Thoracic aorta (tissue), 2 donors: ENCODE measurements around the gene HES7. TPM values are rescaled to one million over a fixed set of nuclear protein-coding genes. Genes with fewer than 3 reads are reported as not detected.

Experiments
- ATAC-seq: fragments of 150-250 bp; one replicate; pipeline ENCODE4 v1.8.0; 2017; ENCODE audit warnings: low read depth; ENCODE audit not compliant: insufficient number of reproducible peaks, low FRiP score
- DNase-seq: peaks from one replicate; pipeline ENCODE4 v3.0.0-alpha.2; 2020; ENCODE audit warnings: low spot score
- H3K27ac ChIP-seq, 2 donors: fragments of 200-600 bp; sonication (generic); 1 replicate in 1 of 2; 2 replicates in 1 of 2; pipeline ENCODE4 v1.5.1; 2016; ENCODE audit warnings: mild to moderate bottlenecking in 2 of 2, moderate library complexity in 2 of 2
- H3K27me3 ChIP-seq: fragments of 200-600 bp; sonication (generic); replicated peaks from 2 replicates; pipeline ENCODE4 v1.6.0; 2016; ENCODE audit warnings: mild to moderate bottlenecking; ENCODE audit not compliant: insufficient read depth
- H3K36me3 ChIP-seq: fragments of 200-600 bp; sonication (generic); one replicate; pipeline ENCODE4 v1.5.1; 2016
- H3K4me1 ChIP-seq, 2 donors: fragments of 200-600 bp; sonication (generic); 1 replicate in 1 of 2; 2 replicates in 1 of 2; pipeline versions ENCODE4 v1.5.1 to v1.6.0; 2016; ENCODE audit warnings: low read depth in 2 of 2, mild to moderate bottlenecking in 1 of 2; ENCODE audit not compliant: control insufficient read depth in 1 of 2
- H3K4me3 ChIP-seq: fragments of 200-600 bp; sonication (generic); 2 replicates; pipeline ENCODE4 v1.5.1; 2016; ENCODE audit warnings: mild to moderate bottlenecking
- H3K9me3 ChIP-seq: fragments of 200-600 bp; sonication (generic); 2 replicates; pipeline ENCODE4 v1.5.1; 2016
- total RNA-seq, 2 donors: library from RNA; depleted of rRNA; stranded (reverse); fragments of >200 nt; gene quantifications; one replicate each; pipeline versions ENCODE4 v1.1.0 to v1.2.3, GENCODE V29; 2016
- TF ChIP-seq, protein P1 (sequence below): fragments of 200-600 bp; sonication (generic); IDR thresholded peaks from one replicate; pipeline ENCODE4 v1.5.1; 2019; ENCODE audit warnings: antibody characterized with exemption

Gene HES7
- total RNA-seq, 2 donors from 2014 or later = not detected

DNA sequence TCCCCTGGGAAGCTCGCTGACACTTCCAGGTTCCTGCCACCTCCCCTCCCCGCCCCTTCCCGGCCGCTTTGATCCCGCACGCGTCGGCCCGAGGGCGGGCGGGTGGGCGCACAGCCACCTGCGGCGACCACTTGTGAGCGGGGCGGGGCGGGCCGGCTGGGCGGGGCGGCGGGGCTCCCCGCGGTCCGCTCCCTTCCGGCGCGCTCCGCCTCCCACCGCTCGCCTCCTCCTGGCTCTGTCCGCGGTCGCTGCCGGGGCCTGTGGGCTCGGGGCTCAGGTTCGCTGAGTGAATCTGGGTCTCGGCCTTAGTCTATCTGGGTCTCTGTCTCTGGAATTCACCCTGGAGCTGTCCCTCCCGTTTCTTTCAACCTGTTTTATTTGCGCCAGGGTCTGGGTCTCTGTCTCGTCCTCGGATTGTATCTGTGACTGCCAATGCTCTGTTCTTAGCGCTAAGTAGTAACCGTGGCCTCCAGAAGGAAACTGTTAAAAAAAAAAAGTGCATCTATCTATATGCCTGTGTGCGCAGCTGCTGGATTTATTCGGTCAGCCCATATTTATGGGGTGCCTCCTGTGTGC, 2.7 kb upstream of the HES7 start:
- no peaks in the 10 kb centered on the region for H3K9me3 ChIP-seq
- no peaks in the 10 kb centered on the region for H3K27me3 ChIP-seq
- H3K4me1 ChIP-seq = peaks cover 34 to 44% of the 10 kb centered on the region in 2 donors
- no peak for ATAC-seq
- H3K4me3 ChIP-seq = peak overlapping the region; percentile 80
- no peak for DNase-seq
- H3K27ac ChIP-seq = peak overlapping the region in 1 of 2 donors; percentile 37
- TF ChIP-seq, protein P1, sequence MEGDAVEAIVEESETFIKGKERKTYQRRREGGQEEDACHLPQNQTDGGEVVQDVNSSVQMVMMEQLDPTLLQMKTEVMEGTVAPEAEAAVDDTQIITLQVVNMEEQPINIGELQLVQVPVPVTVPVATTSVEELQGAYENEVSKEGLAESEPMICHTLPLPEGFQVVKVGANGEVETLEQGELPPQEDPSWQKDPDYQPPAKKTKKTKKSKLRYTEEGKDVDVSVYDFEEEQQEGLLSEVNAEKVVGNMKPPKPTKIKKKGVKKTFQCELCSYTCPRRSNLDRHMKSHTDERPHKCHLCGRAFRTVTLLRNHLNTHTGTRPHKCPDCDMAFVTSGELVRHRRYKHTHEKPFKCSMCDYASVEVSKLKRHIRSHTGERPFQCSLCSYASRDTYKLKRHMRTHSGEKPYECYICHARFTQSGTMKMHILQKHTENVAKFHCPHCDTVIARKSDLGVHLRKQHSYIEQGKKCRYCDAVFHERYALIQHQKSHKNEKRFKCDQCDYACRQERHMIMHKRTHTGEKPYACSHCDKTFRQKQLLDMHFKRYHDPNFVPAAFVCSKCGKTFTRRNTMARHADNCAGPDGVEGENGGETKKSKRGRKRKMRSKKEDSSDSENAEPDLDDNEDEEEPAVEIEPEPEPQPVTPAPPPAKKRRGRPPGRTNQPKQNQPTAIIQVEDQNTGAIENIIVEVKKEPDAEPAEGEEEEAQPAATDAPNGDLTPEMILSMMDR = no peak
- no peaks in the 10 kb centered on the region for H3K36me3 ChIP-seq

GRCh38 chr17:8125947-8126490, 2.1 kb upstream of the HES7 start:
- no peak for ATAC-seq
- Histone ChIP-seq H3K36me3 (no peaks in the 10 kb centered on the region), H3K4me1 (peaks cover 37 to 50% of the 10 kb centered on the region in 2 donors), H3K9me3 (no peaks in the 10 kb centered on the region), H3K27me3 (no peaks in the 10 kb centered on the region), H3K27ac (peak overlapping the region in 1 of 2 donors; percentile 39), H3K4me3 (peak overlapping the region; percentile 80)
- TF ChIP-seq, protein P1 = no peak
- DNase-seq = no peak

DNA sequence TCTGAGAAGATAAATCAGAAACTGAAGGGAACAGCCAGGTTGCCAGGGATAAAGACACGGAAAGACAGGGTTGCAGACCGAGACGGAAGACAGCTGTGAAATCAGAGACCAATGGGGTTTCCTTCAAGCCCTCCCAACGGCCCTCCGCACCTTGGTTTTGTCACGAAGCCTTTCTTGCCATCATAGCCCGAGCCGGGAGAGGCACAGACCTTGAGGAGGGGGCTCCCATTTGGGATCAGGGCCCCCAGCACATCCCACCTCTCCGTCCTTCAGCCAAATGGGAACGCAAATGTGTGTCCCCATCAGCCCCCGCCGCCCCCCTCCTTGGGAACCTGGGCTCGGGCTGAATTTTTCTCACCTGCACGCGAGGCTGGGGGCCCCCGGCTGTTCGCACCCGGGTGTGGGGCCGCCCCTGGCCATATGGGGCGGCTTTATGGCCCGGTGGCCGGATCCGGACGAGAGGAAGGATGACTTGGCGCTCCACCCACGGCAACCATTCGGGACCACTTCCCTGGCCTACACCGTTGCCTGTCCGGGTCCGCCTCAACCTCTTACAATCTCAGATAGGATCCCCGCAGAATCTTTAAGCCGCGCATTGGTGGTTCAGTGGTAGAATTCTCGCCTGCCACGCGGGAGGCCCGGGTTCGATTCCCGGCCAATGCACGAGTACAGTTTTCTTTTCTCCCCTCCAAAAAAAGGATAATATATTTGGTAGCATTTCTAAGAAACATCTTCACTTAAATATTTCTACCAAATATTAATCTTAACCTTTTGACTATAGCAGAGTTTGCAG, 1.4 kb upstream of the HES7 start:
- TF ChIP-seq, protein P1 = no peak
- ATAC-seq (peak; percentile 29), DNase-seq (peak; percentile 50)
- no peaks in the 10 kb centered on the region for H3K27me3 ChIP-seq
- no peaks in the 10 kb centered on the region for H3K9me3 ChIP-seq
- H3K36me3 ChIP-seq = no peaks in the 10 kb centered on the region
- H3K27ac ChIP-seq = no peak overlapping the region
- H3K4me1 ChIP-seq = peaks cover 41 to 57% of the 10 kb centered on the region in 2 donors
- H3K4me3 ChIP-seq = peak overlapping the region; percentile 80

- ATAC-seq (no peak), DNase-seq (no peak)
- H3K27me3 ChIP-seq = no peaks in the 10 kb centered on the region
Observed at GRCh38 chr17:8124350-8125153, 646 bp upstream of the HES7 start.

More at GRCh38 chr17:8124350-8125153, 646 bp upstream of the HES7 start:
- Histone ChIP-seq H3K9me3 (no peaks in the 10 kb centered on the region), H3K4me3 (peak overlapping the region; percentile 80), H3K36me3 (no peaks in the 10 kb centered on the region), H3K27ac (no peak overlapping the region), H3K4me1 (peaks cover 44 to 58% of the 10 kb centered on the region in 2 donors)
- TF ChIP-seq, protein P1 = no peak
